GM23338 (cell line): ENCODE measurements around the gene POLD4. TPM values are rescaled to one million over a fixed set of nuclear protein-coding genes. Genes with fewer than 3 reads are reported as not detected.

Experiments used
- EZH2phosphoT487 ChIP-seq: fragments of 200-600 bp; sonication (generic); IDR thresholded peaks from one replicate; pipeline ENCODE4 v1.8.1; 2018; ENCODE audit warnings: antibody characterized with exemption; ENCODE audit not compliant: unreplicated experiment
- JUNB ChIP-seq: IDR thresholded peaks from one replicate; pipeline ENCODE4 v1.6.1; 2016; ENCODE audit warnings: antibody characterized with exemption; ENCODE audit not compliant: unreplicated experiment
- NANOG ChIP-seq: IDR thresholded peaks from 2 replicates; pipeline ENCODE4 v1.6.1; 2016; ENCODE audit warnings: antibody characterized with exemption, borderline replicate concordance
- POLR2AphosphoS5 ChIP-seq: IDR thresholded peaks from 2 replicates; pipeline ENCODE4 v1.6.1; 2016; ENCODE audit warnings: antibody characterized with exemption, low read depth
- polyA plus RNA-seq: library from polyadenylated mRNA; unstranded; fragments of >200 nt; fragmentation: Nextera tagmentation; extraction: Ambion mirVana; gene quantifications from 2 replicates; pipeline ENCODE4 v1.2.1, GENCODE V29; 2016
- small RNA-seq: library from RNA; depleted of rRNA; stranded (forward); fragments of <200 nt; gene quantifications from one replicate; pipeline ENCODE3, GENCODE V24; 2014; ENCODE audit warnings: low replicate concordance
- total RNA-seq: library from RNA; depleted of rRNA; stranded (reverse); fragments of >200 nt; shearing (Covaris generic); gene quantifications from 2 replicates; pipeline ENCODE4 v1.2.3, GENCODE V29; 2014; rRNA removed
- TF ChIP-seq, protein P1 (sequence below), 2 experiments: fragments of 200-600 bp in 1 of 2; sonication (generic) in 1 of 2; conservative IDR thresholded peaks; 2 replicates each; pipeline versions ENCODE4 v1.5.1 to v1.6.1; 2016 to 2017; ENCODE audit warnings: antibody characterized with exemption in 2 of 2, low read depth in 2 of 2, mild to moderate bottlenecking in 2 of 2, moderate library complexity in 1 of 2
- TF ChIP-seq, protein P2 (sequence below): IDR thresholded peaks from 2 replicates; pipeline ENCODE4 v1.6.1; 2016; ENCODE audit warnings: antibody characterized with exemption

The POLD4 gene
- total and polyA plus RNA-seq, 2 experiments from 2014 or later: 16.2 to 23.0 TPM

DNA sequence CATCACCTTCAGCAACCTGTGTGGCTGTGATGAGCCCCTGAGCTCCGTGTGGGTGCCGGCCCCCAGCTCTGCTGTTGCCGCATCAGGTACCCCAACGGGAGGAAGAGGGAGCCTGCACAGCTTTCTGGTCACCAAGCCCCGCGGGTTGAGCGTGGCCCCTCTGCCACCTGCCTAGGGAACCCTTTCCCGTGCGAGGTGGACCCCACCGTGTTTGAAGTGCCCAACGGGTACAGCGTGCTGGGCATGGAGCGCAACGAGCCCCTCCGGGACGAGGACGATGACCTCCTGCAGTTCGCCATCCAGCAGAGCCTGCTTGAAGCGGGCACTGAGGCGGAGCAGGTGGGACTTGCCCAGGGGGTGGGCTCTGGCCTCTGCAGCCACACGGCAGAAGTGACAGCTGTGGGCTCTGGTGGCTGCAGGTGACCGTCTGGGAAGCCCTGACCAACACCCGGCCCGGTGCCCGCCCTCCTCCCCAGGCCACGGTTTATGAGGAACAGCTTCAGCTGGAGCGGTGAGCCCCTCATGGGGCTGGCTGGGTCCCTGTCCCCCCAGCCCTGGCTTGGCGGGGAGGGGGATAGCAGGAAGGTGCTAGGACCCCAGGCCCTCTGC, 51.9 kb downstream of the POLD4 start (continued):
- TF ChIP-seq, protein P1, sequence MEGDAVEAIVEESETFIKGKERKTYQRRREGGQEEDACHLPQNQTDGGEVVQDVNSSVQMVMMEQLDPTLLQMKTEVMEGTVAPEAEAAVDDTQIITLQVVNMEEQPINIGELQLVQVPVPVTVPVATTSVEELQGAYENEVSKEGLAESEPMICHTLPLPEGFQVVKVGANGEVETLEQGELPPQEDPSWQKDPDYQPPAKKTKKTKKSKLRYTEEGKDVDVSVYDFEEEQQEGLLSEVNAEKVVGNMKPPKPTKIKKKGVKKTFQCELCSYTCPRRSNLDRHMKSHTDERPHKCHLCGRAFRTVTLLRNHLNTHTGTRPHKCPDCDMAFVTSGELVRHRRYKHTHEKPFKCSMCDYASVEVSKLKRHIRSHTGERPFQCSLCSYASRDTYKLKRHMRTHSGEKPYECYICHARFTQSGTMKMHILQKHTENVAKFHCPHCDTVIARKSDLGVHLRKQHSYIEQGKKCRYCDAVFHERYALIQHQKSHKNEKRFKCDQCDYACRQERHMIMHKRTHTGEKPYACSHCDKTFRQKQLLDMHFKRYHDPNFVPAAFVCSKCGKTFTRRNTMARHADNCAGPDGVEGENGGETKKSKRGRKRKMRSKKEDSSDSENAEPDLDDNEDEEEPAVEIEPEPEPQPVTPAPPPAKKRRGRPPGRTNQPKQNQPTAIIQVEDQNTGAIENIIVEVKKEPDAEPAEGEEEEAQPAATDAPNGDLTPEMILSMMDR (conservative IDR thresholded peaks at IDR 0.05; ENCODE audit: low read depth in 2 of 2): no peak
- no peak for TF ChIP-seq NANOG
- no peak for TF ChIP-seq JUNB
- no peak for TF ChIP-seq EZH2phosphoT487
- TF ChIP-seq, protein P2, sequence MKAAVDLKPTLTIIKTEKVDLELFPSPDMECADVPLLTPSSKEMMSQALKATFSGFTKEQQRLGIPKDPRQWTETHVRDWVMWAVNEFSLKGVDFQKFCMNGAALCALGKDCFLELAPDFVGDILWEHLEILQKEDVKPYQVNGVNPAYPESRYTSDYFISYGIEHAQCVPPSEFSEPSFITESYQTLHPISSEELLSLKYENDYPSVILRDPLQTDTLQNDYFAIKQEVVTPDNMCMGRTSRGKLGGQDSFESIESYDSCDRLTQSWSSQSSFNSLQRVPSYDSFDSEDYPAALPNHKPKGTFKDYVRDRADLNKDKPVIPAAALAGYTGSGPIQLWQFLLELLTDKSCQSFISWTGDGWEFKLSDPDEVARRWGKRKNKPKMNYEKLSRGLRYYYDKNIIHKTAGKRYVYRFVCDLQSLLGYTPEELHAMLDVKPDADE: no peak
- TF ChIP-seq POLR2AphosphoS5: no peak

Small RNAs within 50 kb of the gene (small RNA-seq; reads per million reads assigned to genes)
- gene RN7SKP239: not detected
- gene RNU6-1238P: not detected

Other genes with a start within 250 kb of the POLD4 start
- 38.0 and 54.1 TPM in 2 replicates for gene KDM2A, start 234.3 kb downstream of the POLD4 start, total RNA-seq
- 24.2 and 25.0 TPM in 2 replicates for gene KDM2A, start 234.3 kb downstream of the POLD4 start, polyA plus RNA-seq
- 62.2 and 72.5 TPM in 2 replicates for gene GRK2, start 87.1 kb downstream of the POLD4 start, total RNA-seq
- gene GRK2, start 87.1 kb downstream of the POLD4 start, polyA plus RNA-seq: 19.5 and 21.7 TPM in 2 replicates
- gene ANKRD13D, start 64.2 kb downstream of the POLD4 start, total RNA-seq: 15.7 and 30.8 TPM in 2 replicates
- 19.5 and 20.3 TPM in 2 replicates for gene ANKRD13D, start 64.2 kb downstream of the POLD4 start, polyA plus RNA-seq
- 40.0 and 45.8 TPM in 2 replicates for gene SSH3, start 50.0 kb downstream of the POLD4 start, total RNA-seq
- gene SSH3, start 50.0 kb downstream of the POLD4 start, polyA plus RNA-seq: 17.8 and 25.1 TPM in 2 replicates
- gene CLCF1, start 20.1 kb upstream of the POLD4 start, total RNA-seq: 0.19 TPM in 1 of 2 replicates, not detected in the other
- gene CLCF1, start 20.1 kb upstream of the POLD4 start, polyA plus RNA-seq: 0.17 and 0.32 TPM in 2 replicates
- 13.9 and 16.5 TPM in 2 replicates for gene RAD9A, start 38.4 kb upstream of the POLD4 start, total RNA-seq
- 17.0 and 18.9 TPM in 2 replicates for gene RAD9A, start 38.4 kb upstream of the POLD4 start, polyA plus RNA-seq
- gene PPP1CA, start 48.3 kb upstream of the POLD4 start, total RNA-seq: 227 and 237 TPM in 2 replicates
- 217 TPM in 2 replicates for gene PPP1CA, start 48.3 kb upstream of the POLD4 start, polyA plus RNA-seq
- gene TBC1D10C, start 50.5 kb upstream of the POLD4 start, total RNA-seq: 0.31 and 0.35 TPM in 2 replicates
- gene TBC1D10C, start 50.5 kb upstream of the POLD4 start, polyA plus RNA-seq: 0.17 and 0.31 TPM in 2 replicates
- gene CARNS1, start 62.1 kb upstream of the POLD4 start, total RNA-seq: 0.27 and 0.76 TPM in 2 replicates
- gene CARNS1, start 62.1 kb upstream of the POLD4 start, polyA plus RNA-seq: 0.52 and 0.63 TPM in 2 replicates
- gene RPS6KB2, start 74.9 kb upstream of the POLD4 start, total RNA-seq: 41.3 and 48.2 TPM in 2 replicates
- 27.7 and 29.5 TPM in 2 replicates for gene RPS6KB2, start 74.9 kb upstream of the POLD4 start, polyA plus RNA-seq
- gene PTPRCAP, start 84.1 kb upstream of the POLD4 start, total RNA-seq: 0.85 and 3.5 TPM in 2 replicates
- 2.7 and 3.3 TPM in 2 replicates for gene PTPRCAP, start 84.1 kb upstream of the POLD4 start, polyA plus RNA-seq
- gene CORO1B, start 89.9 kb upstream of the POLD4 start, total RNA-seq: 77.5 and 91.1 TPM in 2 replicates
- gene CORO1B, start 89.9 kb upstream of the POLD4 start, polyA plus RNA-seq: 61.5 and 69.5 TPM in 2 replicates
- not detected in 2 replicates for gene GPR152, start 99.2 kb upstream of the POLD4 start, total RNA-seq
- not detected in 2 replicates for gene GPR152, start 99.2 kb upstream of the POLD4 start, polyA plus RNA-seq
- 0.28 TPM in 1 of 2 replicates, not detected in the other for gene CABP4, start 101.8 kb upstream of the POLD4 start, total RNA-seq
- gene CABP4, start 101.8 kb upstream of the POLD4 start, polyA plus RNA-seq: not detected in 2 replicates
- 61.4 and 101 TPM in 2 replicates for gene TMEM134, start 115.7 kb upstream of the POLD4 start, total RNA-seq
- 64.7 and 69.2 TPM in 2 replicates for gene TMEM134, start 115.7 kb upstream of the POLD4 start, polyA plus RNA-seq
- gene AIP, start 129.5 kb upstream of the POLD4 start, total RNA-seq: 22.1 and 29.1 TPM in 2 replicates
- 32.1 and 33.3 TPM in 2 replicates for gene AIP, start 129.5 kb upstream of the POLD4 start, polyA plus RNA-seq
- gene PITPNM1, start 151.8 kb upstream of the POLD4 start, total RNA-seq: 46.8 and 57.1 TPM in 2 replicates
- gene PITPNM1, start 151.8 kb upstream of the POLD4 start, polyA plus RNA-seq: 8.7 and 9.1 TPM in 2 replicates
- 39.8 and 48.6 TPM in 2 replicates for gene CDK2AP2, start 154.6 kb upstream of the POLD4 start, total RNA-seq
- 120 and 128 TPM in 2 replicates for gene CDK2AP2, start 154.6 kb upstream of the POLD4 start, polyA plus RNA-seq
- not detected in 2 replicates for gene CABP2, start 169.9 kb upstream of the POLD4 start, total RNA-seq
- gene CABP2, start 169.9 kb upstream of the POLD4 start, polyA plus RNA-seq: not detected in 2 replicates
- gene GSTP1, start 230.3 kb upstream of the POLD4 start, total RNA-seq: 1,021 and 1,776 TPM in 2 replicates
- 1,881 and 1,914 TPM in 2 replicates for gene GSTP1, start 230.3 kb upstream of the POLD4 start, polyA plus RNA-seq